Measurements from ENCODE around the gene DDN. TPM values are rescaled to one million over a fixed set of nuclear protein-coding genes. Genes with fewer than 3 reads are reported as not detected.

DDN gene
- total RNA-seq, 1 donor from 2014 or later = not detected

DNA sequence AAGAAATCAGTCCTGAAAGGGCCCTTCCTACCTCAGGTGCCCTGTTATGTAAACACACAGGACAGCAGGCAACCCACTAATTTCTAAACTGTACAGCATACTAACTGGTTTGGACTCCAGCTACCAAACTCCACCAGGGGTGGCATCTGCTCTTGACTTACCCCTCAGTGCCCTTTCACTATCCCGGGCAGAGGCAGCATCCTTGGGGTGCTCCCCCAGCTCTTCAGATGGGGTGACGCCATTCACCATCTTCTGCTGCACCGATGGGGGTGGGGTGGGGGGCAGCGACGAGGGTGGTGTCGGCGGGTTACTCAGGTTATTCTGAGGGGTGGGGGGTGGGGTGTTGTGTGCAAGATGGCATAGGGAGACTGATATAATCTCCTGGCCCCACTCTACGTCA, 30.9 kb upstream of the DDN start:
- intact Hi-C loops (cut with DNase I) = no loop called here
- no peak for DNase-seq
- H3K36me3 ChIP-seq = peaks cover 89% of the 10 kb centered on the region

DNA sequence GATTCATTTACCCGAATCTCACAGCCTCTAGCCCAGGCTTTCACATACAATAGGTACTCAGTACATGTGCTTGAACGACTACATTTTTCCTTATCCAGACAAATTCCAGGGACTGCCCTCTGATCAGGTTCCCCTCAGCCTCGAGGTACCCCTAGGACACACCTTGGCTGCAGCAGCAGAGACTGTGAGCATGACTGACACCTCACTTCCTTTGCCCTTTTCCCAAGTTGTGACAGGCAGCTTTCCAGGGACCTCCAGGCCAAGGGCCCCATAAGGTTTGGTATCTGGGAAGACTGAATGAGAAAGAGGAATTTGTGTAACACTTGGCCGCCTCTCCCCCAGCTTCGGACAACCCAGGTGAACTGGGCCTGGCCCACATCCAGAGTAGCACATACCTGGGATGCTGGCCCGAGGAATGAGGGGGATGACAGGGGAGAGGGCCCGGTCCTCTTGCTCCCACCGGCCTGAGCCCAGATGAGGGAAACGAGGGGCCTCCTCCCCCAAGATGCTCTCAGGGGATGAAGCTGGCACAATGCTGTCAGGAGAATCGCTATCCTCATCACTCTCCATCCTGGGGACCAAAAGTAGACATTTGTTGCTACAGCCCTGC, 29.6 kb upstream of the DDN start:
- peaks cover 89% of the 10 kb centered on the region for H3K36me3 ChIP-seq
- ATAC-seq (no peak), DNase-seq (no peak)
- H3K4me3 ChIP-seq = no peak overlapping the region
- no peaks in the 10 kb centered on the region for H3K9me3 ChIP-seq
- TF ChIP-seq, protein P1, sequence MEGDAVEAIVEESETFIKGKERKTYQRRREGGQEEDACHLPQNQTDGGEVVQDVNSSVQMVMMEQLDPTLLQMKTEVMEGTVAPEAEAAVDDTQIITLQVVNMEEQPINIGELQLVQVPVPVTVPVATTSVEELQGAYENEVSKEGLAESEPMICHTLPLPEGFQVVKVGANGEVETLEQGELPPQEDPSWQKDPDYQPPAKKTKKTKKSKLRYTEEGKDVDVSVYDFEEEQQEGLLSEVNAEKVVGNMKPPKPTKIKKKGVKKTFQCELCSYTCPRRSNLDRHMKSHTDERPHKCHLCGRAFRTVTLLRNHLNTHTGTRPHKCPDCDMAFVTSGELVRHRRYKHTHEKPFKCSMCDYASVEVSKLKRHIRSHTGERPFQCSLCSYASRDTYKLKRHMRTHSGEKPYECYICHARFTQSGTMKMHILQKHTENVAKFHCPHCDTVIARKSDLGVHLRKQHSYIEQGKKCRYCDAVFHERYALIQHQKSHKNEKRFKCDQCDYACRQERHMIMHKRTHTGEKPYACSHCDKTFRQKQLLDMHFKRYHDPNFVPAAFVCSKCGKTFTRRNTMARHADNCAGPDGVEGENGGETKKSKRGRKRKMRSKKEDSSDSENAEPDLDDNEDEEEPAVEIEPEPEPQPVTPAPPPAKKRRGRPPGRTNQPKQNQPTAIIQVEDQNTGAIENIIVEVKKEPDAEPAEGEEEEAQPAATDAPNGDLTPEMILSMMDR (IDR thresholded peaks at IDR 0.05) = no peak
- H3K27me3 ChIP-seq = no peaks in the 10 kb centered on the region
- H3K27ac ChIP-seq = no peak overlapping the region
- intact Hi-C loops (cut with DNase I) = no loop called here
- peaks cover 4% of the 10 kb centered on the region for H3K4me1 ChIP-seq

More for the DNA sequence above, 30.9 kb upstream of the DDN start:
- Histone ChIP-seq H3K9me3 (no peaks in the 10 kb centered on the region), H3K4me3 (no peak overlapping the region), H3K27ac (no peak overlapping the region), H3K4me1 (peaks cover 4% of the 10 kb centered on the region), H3K27me3 (no peaks in the 10 kb centered on the region)
- TF ChIP-seq, protein P1 (IDR thresholded peaks at IDR 0.05) = no peak
- no peak for ATAC-seq

DNA sequence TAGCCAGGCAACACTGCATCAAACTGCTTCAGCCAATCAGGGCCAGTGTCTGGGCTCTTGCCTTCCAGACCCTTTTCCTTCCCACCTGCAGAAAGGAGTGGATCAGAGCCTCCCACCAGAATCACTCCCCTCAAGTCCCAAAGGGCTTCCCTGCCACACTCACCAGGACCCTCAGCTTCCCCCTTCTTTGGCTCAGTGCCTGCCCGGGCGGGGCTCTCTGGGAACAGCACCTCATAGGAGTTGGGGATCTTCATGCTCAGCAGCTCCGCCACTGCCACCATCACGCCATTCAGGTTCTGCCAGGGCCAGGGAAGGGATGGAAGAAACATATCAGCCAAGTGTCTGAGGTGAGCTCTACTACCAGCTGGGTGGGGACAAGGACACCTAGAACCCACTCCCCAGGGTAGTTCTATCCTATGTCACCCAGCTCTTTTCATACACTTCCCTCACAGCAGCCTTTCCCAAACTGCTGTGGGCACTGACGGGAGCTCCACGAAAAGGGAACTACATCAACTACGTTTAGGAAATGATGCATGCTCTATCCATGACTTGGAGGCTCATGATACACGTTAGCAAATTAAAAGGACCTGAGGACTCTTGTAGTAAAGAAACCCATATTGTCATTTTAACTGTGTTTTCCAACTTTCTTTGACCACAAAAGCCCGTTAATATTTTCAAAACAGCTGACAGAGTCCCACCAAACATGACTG, 28.8 kb upstream of the DDN start:
- DNase-seq (no peak), ATAC-seq (no peak)
- TF ChIP-seq, protein P1 (IDR thresholded peaks at IDR 0.05) = no peak
- intact Hi-C loops (cut with DNase I) = no loop called here
- Histone ChIP-seq H3K4me3 (no peak overlapping the region), H3K27ac (no peak overlapping the region), H3K4me1 (peaks cover 4% of the 10 kb centered on the region), H3K9me3 (no peaks in the 10 kb centered on the region), H3K27me3 (no peaks in the 10 kb centered on the region), H3K36me3 (peaks cover 89% of the 10 kb centered on the region)

DNA sequence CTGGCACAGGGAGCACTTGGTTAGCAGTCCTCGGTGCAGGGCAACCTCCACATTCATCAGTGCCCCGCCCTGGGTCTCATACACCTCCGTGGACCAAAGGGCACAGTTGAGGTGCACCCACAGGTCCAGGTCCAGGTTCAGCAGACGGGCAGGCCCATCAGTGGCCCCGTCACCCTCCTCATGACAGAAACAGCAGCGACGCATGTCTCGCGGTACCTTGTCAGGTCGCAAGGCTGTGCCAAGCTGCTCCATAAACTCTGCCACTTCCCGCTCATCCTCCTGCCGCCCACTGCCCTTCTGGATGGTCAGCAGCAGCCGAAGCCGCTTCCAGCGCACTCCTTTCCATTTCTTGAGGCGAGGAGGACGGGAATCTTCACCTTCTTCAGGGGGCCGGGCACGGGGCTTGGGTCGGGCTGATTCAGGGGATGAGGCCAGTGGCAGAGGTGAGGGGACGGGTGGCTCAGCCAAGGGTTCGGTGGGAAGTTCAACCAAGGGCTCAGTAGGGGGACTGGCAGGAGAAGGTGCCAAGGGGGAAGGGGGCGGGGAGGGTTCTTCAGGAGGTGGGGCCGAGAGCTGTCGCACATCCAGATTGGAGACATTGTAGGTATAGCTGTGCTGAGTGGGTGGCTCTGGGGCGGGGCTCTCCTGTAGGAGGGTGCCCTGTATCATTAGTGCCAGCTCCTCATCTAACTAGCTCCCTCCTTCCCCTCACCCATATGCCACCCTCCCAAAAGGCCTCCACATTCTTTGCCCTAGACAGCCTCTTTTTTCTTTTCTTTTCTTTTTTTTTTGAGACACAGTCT, 27.7 kb upstream of the DDN start:
- Histone ChIP-seq H3K4me3 (no peak overlapping the region), H3K27me3 (no peaks in the 10 kb centered on the region), H3K4me1 (peaks cover under 1% of the 10 kb centered on the region), H3K9me3 (no peaks in the 10 kb centered on the region), H3K36me3 (peaks cover 88% of the 10 kb centered on the region), H3K27ac (no peak overlapping the region)
- no peak for ATAC-seq
- intact Hi-C loops (cut with DNase I) = no loop called here
- TF ChIP-seq, protein P1 (IDR thresholded peaks at IDR 0.05) = no peak
- no peak for DNase-seq

DNA sequence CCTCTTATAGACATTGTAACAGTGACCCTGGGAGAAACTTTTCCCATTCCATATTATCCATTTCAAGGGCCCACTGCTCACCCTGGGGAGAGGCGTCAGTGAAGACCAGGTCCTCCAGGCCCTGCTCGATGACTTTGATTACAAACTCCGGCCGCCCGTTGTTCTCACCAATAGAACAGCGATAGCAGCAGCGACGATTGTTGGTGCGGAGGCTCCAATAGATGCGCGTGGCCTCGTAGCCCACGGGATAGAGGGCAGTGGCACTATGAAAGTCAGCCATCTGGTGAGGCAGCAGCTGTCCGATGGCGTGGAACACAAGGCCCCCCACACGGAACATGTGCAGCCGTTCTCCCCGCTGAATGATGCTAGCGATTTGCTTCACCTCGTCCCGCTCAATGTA, 26.9 kb upstream of the DDN start:
- no peaks in the 10 kb centered on the region for H3K4me1 ChIP-seq
- TF ChIP-seq, protein P1 (IDR thresholded peaks at IDR 0.05) = no peak
- H3K27ac ChIP-seq = no peak overlapping the region
- DNase-seq = no peak
- intact Hi-C loops (cut with DNase I) = no loop called here
- no peaks in the 10 kb centered on the region for H3K27me3 ChIP-seq
- H3K4me3 ChIP-seq = no peak overlapping the region
- no peak for ATAC-seq
- H3K36me3 ChIP-seq = peaks cover 88% of the 10 kb centered on the region
- H3K9me3 ChIP-seq = no peaks in the 10 kb centered on the region

Data from upper lobe of right lung (tissue), 1 donor.